HG03378 (cell line): ENCODE measurements around the gene AFF3.

Experiments
- ATAC-seq: cut with Tn5 transposase; IDR thresholded peaks from one replicate; pipeline ENCODE4 v1.9.1; 2021; ENCODE audit warnings: mild to moderate bottlenecking, moderate library complexity; ENCODE audit not compliant: unreplicated experiment

AFF3 gene

GRCh38 chr2:99653433-99653832 lies 489.0 kb downstream of the AFF3 start:
- no peak for ATAC-seq

DNA sequence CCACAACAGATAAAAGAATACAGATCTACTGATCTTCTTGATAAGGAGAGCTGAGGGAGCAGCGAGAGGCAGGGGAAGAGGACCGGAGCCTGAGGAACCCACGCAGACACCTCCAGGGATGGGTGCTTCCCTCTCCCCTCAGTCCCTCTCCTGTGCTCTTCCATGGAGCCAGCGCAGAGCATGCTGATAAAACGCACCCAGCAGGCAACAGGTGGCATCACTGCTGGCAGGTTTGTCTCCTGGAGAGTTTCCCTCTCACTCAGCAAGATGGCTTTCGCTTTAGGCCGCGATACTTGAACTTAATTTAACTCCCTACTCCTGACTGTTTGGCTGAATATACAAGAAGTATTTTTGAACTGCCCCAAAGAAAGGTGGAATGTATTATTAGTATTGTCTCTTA lies 489.5 kb downstream of the AFF3 start:
- no peak for ATAC-seq

DNA sequence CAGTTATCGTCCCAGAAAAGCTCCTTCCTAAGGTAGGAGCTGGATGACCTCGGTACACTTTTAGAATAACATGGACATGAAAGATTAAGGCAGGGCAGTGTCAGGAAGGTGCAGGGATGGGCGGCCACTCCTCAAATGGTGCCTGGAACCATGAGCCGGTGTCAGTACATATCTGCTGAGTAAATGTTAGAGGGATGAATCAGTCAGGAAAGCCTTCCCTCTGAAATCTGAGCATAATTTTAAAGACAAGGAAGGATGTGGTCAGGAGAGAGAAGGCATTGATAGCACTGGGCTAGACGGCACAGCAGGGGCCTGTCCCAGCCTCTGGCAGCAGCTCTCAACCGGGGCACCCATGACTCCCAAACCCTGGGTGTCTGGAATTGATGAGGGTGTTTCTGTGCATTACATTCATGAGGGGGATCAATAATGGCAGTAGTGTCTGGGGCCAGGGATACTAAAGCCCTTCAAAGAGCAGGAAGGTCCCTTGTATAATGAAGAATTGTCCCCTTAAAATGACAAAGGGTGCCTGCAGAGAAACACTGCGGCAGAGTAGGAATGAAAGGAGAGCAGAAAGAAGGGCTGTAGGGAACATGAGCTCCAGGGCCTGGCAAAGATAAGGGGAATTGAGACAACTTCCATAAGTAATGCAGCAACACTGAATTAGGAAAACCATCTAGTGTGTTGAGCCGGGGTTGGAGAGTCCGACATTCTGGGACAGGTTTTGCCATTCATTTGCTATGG lies 490.3 kb downstream of the AFF3 start:
- ATAC-seq: no peak

DNA sequence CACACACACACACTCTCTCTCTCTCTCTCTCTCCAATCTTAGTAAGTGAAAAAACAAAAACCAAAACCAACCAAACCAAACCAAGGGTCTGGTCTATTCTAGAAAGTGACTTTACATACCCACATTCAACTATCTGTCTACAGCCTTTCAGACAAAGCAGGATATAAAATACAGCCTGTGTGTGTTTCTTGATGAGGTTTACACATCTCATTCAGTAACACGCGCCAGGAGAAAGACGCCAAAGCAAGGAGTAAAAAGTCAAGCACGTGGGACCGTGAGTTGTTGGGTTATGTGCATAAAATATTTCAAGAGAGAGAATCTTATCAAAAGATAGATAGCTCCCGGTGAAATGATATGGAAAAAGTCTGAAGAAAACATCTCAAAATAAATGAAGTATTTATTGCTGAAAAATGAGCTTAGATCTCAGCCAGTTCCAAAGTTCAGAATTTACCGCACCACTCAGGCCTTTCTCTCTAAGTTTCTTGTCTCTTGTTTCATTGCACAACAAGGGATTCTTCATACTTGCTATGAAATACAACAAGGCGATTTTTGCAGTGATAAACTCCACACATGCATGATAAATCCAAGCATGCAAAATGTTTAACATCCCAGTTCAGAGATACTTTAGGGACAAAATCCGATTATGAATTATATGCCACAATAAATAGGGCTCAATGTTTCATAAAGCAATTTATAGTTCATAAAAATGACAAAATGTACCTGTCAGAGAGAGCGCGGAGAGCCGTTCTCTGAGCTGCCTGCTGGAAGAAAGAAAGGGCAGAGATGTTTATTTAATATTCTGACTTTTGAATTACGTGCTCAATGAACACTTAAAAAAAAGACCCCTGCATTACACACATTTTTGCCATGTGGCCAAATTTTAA lies 493.2 kb downstream of the AFF3 start:
- ATAC-seq: no peak

- ATAC-seq: no peak
Observed at GRCh38 chr2:99648178-99648844, 494.1 kb downstream of the AFF3 start.

DNA sequence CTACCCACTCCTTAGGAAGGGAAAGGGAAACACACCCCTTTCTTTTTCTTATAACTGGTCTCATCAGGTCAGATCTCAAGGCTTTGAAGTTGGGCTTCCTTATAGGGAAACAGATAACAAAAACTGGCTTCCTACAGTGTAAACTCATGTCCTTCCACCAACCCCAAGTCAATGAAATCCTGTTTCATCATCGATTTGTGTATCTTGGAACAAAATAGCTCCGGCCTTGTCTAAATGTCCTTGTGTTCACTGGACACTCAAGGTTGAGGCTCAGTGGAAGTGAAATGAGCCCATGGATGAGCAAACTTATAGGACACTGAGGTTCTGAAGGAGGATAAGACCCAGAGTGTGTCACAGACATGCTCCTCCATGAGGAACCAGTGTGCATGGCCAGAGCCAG lies 496.4 kb downstream of the AFF3 start:
- ATAC-seq: no peak

DNA sequence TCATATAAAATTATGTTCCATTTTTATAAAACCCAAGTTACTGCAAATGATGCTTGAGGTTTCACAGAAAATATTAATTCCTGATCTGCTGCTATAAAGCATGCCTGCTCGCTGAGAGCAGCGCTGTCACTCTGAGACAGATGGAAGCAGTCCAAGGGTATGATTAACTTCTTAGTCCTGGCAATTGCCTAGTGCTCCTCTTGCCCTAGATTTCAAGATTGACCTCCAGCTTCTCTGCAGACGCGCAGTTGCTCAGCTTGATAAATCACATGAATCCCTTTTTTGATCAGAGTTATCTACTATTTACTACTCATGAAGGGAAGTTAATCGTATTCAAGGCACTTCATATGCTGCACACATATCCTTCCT lies 498.0 kb downstream of the AFF3 start:
- no peak for ATAC-seq

- ATAC-seq: no peak
Observed at GRCh38 chr2:99643787-99644418, 498.5 kb downstream of the AFF3 start.

- no peak for ATAC-seq
Observed at GRCh38 chr2:99641999-99642398, 500.4 kb downstream of the AFF3 start.

- ATAC-seq: no peak
Observed at GRCh38 chr2:99640635-99641151, 501.7 kb downstream of the AFF3 start.

DNA sequence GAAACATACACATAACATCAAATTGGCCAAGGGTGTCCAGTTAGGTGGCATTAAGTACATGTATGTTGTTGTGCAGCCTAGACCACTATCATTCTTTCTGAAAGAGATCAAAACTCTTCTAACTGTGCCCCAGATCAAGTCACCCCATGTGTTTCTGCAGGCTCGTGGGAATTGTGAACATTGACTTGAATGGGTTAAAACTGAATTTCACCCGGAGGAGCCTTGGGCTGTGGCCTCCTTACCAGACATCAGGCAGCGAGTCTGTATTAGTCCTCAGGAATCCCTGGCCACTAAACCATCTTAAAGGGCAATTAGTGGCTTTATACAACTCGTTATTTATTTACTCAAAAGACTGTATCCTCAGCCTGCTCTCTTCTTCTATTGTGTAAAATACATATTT lies 503.6 kb downstream of the AFF3 start:
- no peak for ATAC-seq

DNA sequence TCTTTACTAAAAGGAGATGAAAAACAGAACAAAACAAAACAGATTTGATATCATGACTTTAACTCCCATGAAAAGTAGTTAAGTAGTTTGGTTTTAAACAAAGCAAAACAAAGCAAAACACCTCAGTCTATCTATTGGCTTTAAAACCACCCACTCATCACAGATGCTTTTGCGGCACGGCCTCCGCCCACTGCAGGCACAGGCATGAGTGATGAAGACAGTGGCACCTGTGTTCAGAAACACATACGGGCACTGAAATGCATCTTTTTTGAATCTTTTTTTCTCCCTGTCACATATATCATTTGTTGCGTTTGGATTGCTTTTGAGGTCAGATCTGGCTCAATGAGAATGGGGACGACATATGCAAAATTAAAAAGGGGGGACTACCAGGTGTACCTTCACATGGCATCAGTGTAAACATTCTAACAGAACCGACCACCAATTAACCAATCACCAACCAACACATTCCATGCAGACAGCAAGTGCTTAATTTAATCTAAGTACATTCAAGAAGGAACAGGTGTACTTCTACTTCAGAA lies 505.2 kb downstream of the AFF3 start:
- ATAC-seq: no peak

DNA sequence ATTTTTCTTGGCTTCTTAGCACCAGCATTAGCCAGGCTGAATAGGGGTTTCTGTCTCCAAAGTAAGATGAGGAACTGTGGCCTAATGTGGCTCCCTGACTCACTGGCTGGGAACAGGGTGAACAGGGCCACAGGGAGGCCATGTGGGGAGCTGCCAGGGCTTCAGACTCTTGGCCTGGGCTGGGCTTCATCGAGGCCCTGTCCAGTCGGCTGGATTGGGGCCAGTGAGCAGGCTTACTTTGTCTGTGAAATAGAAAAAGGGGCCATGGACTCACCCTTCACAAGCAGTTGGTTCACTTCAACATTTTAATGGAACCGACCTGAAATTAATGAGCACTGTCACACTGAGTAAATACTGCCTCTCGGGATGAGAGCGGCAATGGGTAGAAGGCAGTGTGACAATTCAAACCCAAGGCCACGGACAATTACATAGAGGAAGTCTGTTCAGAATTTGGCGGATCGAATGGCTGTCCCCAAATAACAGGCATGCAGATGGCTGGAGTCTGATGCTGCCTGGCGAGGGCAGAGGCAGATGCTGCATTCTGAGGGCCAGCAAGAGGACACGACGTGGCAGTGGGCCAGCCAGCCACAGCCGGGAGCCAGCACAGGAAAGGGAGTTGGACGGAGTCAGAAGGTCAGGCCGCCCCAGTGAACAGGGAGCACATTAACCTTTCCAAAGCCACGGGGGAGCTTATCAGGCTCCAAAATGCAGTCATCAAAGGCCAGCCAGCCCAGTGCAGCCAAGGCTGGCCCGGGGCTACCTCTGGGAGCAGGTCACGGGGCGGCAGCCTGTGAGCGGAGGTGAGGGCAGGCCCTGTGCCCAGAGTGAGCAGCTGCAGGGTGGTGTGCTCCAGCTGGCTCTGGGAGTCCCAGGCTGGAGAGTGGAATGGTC lies 506.0 kb downstream of the AFF3 start:
- no peak for ATAC-seq

DNA sequence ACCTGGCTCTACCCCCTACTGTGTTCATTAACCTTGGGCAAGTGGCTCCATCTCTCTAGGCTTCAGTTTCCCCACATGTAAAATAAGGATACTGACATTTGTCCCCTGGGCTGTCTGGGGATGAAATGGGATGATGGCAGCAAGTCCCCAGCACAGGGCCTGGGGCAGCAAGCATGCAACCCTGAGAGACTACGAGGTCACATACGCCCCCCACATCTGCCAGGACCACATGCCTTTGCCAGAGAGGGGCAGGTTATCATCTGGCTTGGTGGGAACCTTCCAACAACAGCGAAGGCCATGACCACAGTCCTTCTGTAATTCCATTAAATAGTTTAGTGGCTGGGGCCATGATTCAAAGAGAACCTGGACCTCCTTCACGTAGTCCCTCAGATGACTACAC lies 506.7 kb downstream of the AFF3 start:
- ATAC-seq: no peak

- no peak for ATAC-seq
Observed at GRCh38 chr2:99634234-99634633, 508.2 kb downstream of the AFF3 start.

GRCh38 chr2:99631700-99632099 lies 510.7 kb downstream of the AFF3 start:
- ATAC-seq: no peak

DNA sequence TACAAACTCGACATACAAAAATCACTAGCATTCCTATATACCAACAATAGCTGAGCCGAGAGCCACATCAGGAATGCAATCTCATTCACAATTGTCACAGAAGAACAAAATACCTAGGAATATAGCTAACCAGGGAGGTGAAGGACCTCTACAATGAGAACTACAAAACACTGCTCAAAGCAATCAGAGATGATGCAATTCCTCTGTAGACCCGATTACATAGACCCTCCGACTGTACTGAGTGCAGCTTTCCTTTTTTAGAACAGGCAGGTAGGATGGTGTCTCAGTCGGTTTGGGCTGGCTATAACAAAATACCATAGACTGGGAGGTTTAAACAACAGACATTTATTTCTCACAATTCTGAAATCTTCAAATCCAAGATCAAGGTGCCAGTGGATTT lies 513.1 kb downstream of the AFF3 start:
- no peak for ATAC-seq

GRCh38 chr2:99626158-99626557 lies 516.2 kb downstream of the AFF3 start:
- ATAC-seq: no peak

- no peak for ATAC-seq
Observed at GRCh38 chr2:99624677-99625076, 517.7 kb downstream of the AFF3 start.

DNA sequence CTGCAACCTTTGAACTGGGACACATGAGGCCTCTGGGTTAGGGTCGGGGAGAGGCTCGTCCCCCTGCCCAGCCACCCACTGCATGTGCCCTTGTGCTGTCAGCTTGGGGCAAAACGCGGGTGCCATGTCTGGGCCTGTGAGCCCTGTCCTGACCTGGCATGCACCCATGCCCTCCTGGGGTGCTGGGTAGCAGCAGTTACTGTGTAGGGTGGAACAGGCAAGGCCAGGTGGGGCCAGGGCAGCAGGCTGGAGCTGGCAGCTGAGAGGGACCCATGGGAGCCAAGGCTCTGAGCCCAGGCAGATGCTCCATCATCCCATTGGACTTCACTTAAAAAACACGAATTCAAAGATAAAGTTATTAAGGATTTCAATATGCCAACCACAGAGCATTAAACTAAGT lies 518.8 kb downstream of the AFF3 start:
- ATAC-seq: no peak
